Panc1 (cell line): ENCODE data around the gene TNIK.

ENCODE experiments used
- POLR2AphosphoS5 ChIP-seq: IDR thresholded peaks from 2 replicates; pipeline ENCODE4 v1.6.1; 2012; ENCODE audit warnings: mild to moderate bottlenecking, low read depth, low read length, moderate library complexity
- REST ChIP-seq, 2 experiments: IDR thresholded peaks; 2 replicates each; pipeline ENCODE4 v1.6.1; 2011 to 2012; ENCODE audit warnings: low read depth in 2 of 2, control low read depth in 1 of 2, low read length in 1 of 2, mild to moderate bottlenecking in 1 of 2, moderate library complexity in 1 of 2; ENCODE audit not compliant: insufficient read depth in 1 of 2
- SIN3A ChIP-seq: IDR thresholded peaks from 2 replicates; pipeline ENCODE4 v1.6.1; 2012; ENCODE audit warnings: low read depth, mild to moderate bottlenecking, low read length, moderate library complexity, borderline replicate concordance; ENCODE audit not compliant: insufficient read depth
- TF ChIP-seq, protein P1 (sequence below): fragments of 450-650 bp; IDR thresholded peaks from 2 replicates; pipeline ENCODE4 v1.5.1; 2017; ENCODE audit warnings: mild to moderate bottlenecking

- TF ChIP-seq, protein P1, sequence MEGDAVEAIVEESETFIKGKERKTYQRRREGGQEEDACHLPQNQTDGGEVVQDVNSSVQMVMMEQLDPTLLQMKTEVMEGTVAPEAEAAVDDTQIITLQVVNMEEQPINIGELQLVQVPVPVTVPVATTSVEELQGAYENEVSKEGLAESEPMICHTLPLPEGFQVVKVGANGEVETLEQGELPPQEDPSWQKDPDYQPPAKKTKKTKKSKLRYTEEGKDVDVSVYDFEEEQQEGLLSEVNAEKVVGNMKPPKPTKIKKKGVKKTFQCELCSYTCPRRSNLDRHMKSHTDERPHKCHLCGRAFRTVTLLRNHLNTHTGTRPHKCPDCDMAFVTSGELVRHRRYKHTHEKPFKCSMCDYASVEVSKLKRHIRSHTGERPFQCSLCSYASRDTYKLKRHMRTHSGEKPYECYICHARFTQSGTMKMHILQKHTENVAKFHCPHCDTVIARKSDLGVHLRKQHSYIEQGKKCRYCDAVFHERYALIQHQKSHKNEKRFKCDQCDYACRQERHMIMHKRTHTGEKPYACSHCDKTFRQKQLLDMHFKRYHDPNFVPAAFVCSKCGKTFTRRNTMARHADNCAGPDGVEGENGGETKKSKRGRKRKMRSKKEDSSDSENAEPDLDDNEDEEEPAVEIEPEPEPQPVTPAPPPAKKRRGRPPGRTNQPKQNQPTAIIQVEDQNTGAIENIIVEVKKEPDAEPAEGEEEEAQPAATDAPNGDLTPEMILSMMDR, result peak; percentile 14; the same call in 1 of the 2 replicates
- no peak for TF ChIP-seq REST (IDR thresholded peaks at IDR 0.05; ENCODE audit: insufficient read depth in 1 of 2, low read depth in 2 of 2, low read length in 1 of 2)
- no peak for TF ChIP-seq SIN3A
- TF ChIP-seq POLR2AphosphoS5, result no peak
These were observed 346.5 kb downstream of the TNIK start for GRCh38 chr3:171113716-171114115.
